Measurements from ENCODE around the gene SFSWAP. TPM values are rescaled to one million over a fixed set of nuclear protein-coding genes. Genes with fewer than 3 reads are reported as not detected.

The SFSWAP gene
- total RNA-seq, 1 donor from 2014 or later, result 83.3 TPM

GRCh38 chr12:131770120-131770519 lies 59.2 kb downstream of the SFSWAP start:
- TF ChIP-seq CTCF (conservative IDR thresholded peaks at IDR 0.05), result no peak
- no peaks in the 10 kb centered on the region for H3K27me3 Mint-ChIP-seq (ENCODE audit: low read depth)

GRCh38 chr12:131771965-131772364 lies 61.1 kb downstream of the SFSWAP start:
- no peak overlapping the region for H3K4me3 Mint-ChIP-seq
- no peak for DNase-seq (ENCODE audit: low read depth, low spot score)
- H3K4me1 Mint-ChIP-seq, result no peaks in the 10 kb centered on the region
- H3K27me3 Mint-ChIP-seq (ENCODE audit: low read depth), result no peaks in the 10 kb centered on the region
- H3K9me3 Mint-ChIP-seq, result no peaks in the 10 kb centered on the region
- H3K27ac Mint-ChIP-seq (ENCODE audit: unreplicated experiment), result no peak overlapping the region
- H3K36me3 Mint-ChIP-seq (ENCODE audit: low read depth), result peaks cover 9% of the 10 kb centered on the region
- no peak for TF ChIP-seq CTCF (conservative IDR thresholded peaks at IDR 0.05)

More at GRCh38 chr12:131770120-131770519, 59.2 kb downstream of the SFSWAP start:
- no peaks in the 10 kb centered on the region for H3K4me1 Mint-ChIP-seq
- H3K4me3 Mint-ChIP-seq, result no peak overlapping the region
- H3K9me3 Mint-ChIP-seq, result no peaks in the 10 kb centered on the region
- no peak overlapping the region for H3K27ac Mint-ChIP-seq (ENCODE audit: unreplicated experiment)
- DNase-seq (ENCODE audit: low read depth, low spot score), result no peak
- H3K36me3 Mint-ChIP-seq (ENCODE audit: low read depth), result peaks cover 16% of the 10 kb centered on the region

- peaks cover 12% of the 10 kb centered on the region for H3K36me3 Mint-ChIP-seq (ENCODE audit: low read depth)
- no peaks in the 10 kb centered on the region for H3K4me1 Mint-ChIP-seq
- H3K27ac Mint-ChIP-seq (ENCODE audit: unreplicated experiment), result peak overlapping the region; percentile 53
- no peaks in the 10 kb centered on the region for H3K9me3 Mint-ChIP-seq
- H3K27me3 Mint-ChIP-seq (ENCODE audit: low read depth), result no peaks in the 10 kb centered on the region
- DNase-seq (ENCODE audit: low read depth, low spot score), result no peak
- H3K4me3 Mint-ChIP-seq, result no peak overlapping the region
- TF ChIP-seq CTCF (conservative IDR thresholded peaks at IDR 0.05), result no peak
These were observed 62.8 kb downstream of the SFSWAP start for GRCh38 chr12:131773582-131774221.

GRCh38 chr12:131774576-131775391 lies 63.9 kb downstream of the SFSWAP start:
- DNase-seq (ENCODE audit: low read depth, low spot score), result no peak
- H3K4me3 Mint-ChIP-seq, result no peak overlapping the region
- H3K36me3 Mint-ChIP-seq (ENCODE audit: low read depth), result peaks cover 16% of the 10 kb centered on the region
- TF ChIP-seq CTCF (conservative IDR thresholded peaks at IDR 0.05), result no peak
- H3K4me1 Mint-ChIP-seq, result no peaks in the 10 kb centered on the region
- no peaks in the 10 kb centered on the region for H3K27me3 Mint-ChIP-seq (ENCODE audit: low read depth)
- H3K27ac Mint-ChIP-seq (ENCODE audit: unreplicated experiment), result no peak overlapping the region
- no peaks in the 10 kb centered on the region for H3K9me3 Mint-ChIP-seq

- Mint-ChIP-seq H3K4me1 (no peaks in the 10 kb centered on the region), H3K36me3 (ENCODE audit: low read depth) (peaks cover 16% of the 10 kb centered on the region), H3K4me3 (no peak overlapping the region), H3K27ac (ENCODE audit: unreplicated experiment) (no peak overlapping the region), H3K27me3 (ENCODE audit: low read depth) (no peaks in the 10 kb centered on the region), H3K9me3 (no peaks in the 10 kb centered on the region)
- no peak for TF ChIP-seq CTCF (conservative IDR thresholded peaks at IDR 0.05)
- DNase-seq (ENCODE audit: low read depth, low spot score), result no peak
These were observed 64.7 kb downstream of the SFSWAP start for GRCh38 chr12:131775392-131776236.

All from neural crest cell (in vitro differentiated cells).